GM03348 (cell line): ENCODE measurements around the gene GDF11.
A peak's percentile ranks its signal among the peaks of the same experiment; 100 is the strongest.

Experiments
- DNase-seq: peaks from one replicate; pipeline ENCODE4 v3.0.0; 2012; ENCODE audit warnings: low spot score

The GDF11 gene

DNA sequence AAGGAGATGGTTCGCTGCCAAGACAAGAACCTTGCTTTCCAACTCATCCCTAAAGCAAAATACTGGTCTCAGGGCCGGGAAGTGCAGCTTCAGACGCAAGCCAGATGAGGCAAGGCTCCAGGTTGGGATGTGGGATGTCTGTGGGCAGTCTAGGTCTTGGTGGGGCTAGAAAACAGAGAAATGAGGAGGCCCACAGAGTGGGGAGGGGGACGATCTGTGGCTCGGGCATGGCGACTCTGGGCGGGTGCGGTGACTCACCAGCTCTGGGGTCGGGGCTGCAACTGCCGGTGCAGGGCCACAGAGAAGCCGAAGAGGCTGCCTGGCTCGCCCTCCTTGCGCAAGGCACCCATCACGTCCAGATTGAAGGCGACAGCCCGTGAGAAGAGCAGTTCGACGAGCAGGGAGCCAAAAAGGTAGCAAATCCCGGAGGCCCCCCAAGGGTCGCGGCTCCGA lies 35.7 kb upstream of the GDF11 start:
- no peak for DNase-seq

DNA sequence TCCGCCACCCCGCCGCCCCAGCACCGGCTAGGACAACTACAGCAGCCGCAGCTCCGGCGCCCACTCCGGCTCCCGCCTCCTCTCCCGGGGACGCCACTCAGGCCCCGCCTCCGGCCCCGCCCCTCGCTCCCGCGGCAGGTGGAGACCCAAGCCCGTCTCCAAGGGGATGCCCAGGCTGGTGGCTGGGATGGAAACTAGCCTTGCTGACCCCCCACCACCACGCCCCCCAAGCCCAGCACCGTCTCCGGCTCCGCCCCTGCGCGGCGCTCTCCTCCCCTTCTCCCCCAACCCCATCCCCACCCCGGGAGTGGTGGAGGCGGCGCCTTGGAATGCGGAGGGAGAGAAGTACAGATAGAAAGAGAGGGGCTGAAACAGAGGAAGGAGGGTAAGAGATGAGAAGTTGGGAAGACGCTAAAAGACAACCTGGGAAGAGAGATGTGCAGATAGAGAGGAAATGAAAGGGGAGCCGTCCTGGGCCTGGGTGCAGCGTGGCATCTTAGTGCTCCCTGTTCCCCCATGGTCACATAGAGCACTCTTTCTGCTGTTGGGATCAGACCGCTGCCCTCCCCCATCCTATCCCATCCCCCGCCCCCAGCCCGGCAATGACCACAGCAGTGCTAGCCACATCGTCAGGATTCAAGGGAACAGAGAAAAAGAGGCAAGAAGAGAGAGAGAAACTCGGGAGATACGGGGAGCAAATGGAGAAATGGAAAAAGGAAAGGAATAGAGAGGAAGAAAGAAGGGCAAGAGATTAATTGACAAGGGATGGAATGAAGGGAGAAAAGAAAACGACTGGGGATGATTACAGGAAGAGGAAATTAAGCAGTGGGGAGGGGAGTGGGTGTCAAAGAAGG lies 34.9 kb upstream of the GDF11 start, which contains the start of gene ITGA7:
ITGA7 (minus strand) TSS at position 64 of the 854 bp plus-strand sequence. CDS start 222 bp downstream, outside the sequence.
- peak; percentile 85 for DNase-seq

DNA sequence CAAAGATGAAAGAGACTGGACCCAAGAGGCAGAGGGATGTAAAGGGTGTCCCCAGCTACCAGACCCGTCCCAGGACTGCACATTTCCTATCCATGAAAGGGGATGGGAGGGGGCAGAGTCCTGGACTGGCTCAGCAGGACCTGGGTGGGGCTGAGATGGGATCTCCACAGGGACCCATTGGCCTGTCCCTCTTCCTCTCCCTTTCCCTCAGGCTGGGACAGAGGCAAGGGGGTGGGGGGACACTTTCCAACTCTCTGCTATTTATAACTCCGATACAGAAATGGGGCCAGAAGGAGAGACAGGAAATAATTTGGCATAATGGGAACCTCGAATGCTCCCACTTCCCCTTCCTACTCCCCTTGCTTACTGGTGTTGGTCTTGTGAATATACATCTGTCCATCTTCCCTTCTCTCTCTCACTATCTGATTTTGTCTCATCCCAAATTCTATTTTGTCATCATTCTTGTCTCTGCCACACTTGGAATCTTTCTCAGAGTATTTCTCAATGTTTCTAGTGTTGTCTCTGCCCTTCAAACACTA lies 34.2 kb upstream of the GDF11 start:
- DNase-seq = no peak

DNA sequence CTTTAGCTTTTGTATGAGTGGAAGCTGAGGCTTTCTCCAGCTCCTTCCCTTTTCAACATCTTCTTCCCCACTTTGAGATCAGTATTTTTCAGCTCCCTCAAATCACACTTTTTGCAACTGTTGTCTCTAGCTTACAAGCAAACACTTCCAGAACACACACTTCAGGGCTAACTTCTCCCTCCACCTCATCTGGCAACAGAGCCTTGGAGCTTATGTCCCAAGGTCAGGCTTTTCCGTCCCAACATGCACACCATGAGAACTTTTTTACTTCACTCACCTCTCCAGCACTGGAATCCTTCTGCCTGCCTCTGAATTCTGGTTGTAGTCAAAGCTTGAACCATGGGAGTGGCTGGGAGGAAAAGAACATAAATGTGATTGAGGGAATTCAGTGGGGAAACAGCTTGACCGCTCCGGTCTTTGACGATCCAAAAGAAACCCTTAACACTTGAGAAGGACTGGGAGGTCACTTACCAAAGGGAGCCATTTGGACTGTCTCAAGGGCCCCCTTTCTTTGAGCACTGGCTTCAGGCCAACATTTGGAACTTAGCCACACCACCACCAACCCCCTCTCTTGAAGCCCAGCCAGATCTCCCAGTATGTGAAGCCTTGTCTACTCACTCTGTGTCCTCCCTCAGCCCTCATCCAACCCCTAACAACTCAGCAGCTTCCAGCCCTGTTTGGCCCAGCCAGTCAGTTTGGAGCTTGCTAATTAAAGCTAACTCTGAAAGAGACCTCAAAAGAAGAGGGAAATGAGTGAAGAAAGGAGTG lies 31.0 kb upstream of the GDF11 start:
- no peak for DNase-seq

DNA sequence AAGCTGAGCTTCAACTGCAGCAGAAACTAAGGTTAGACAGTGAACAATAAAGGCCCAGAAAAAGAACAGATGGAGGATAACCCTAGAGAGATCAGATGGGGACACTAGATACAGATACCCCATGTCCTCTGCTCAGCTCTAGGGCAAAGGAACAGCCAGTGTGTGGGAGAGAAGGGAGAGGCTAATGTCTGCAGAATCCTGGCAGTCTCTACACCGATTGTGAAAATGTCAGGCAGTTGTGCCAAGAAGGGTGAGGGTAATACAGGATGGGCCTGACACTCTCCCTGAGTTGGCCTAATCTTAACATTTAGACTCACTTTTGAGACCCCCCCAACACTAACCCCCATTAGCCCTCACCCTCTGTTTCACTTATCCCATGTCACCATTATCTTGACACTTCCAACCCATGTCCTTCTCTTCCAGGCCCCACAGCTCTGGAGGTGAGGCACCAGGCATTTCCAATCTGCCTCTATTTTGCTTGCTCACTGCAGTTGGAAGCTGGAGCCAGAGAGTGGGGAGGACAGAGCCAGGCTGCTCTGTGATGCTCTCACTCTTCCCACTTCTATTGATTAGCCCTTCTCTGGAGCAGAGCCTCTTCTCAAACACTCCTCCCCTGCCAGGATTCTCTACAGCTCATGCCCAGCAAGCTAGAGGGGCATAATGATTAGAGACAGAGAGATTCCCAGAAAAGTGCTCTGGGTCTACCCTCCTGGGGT lies 30.1 kb upstream of the GDF11 start:
- DNase-seq = no peak

DNA sequence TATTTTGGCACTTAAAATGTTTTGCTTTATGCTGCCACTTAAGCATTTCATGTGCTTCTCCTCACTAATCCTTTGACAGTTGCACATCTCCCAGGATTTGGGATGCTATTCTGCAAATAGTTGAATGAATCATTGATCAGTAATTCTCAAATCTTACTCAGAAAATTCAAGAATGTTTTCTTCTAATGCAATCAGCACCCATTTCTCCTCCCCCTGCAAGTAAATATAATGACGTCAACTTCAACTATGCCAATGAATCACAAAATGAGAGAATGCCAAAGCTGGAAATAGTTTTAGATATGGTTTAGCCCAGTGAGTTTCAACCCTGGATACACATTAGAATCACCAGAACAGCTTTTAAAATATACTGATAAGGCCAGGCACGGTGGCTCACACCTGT lies 29.2 kb upstream of the GDF11 start:
- DNase-seq = peak; percentile 82

DNA sequence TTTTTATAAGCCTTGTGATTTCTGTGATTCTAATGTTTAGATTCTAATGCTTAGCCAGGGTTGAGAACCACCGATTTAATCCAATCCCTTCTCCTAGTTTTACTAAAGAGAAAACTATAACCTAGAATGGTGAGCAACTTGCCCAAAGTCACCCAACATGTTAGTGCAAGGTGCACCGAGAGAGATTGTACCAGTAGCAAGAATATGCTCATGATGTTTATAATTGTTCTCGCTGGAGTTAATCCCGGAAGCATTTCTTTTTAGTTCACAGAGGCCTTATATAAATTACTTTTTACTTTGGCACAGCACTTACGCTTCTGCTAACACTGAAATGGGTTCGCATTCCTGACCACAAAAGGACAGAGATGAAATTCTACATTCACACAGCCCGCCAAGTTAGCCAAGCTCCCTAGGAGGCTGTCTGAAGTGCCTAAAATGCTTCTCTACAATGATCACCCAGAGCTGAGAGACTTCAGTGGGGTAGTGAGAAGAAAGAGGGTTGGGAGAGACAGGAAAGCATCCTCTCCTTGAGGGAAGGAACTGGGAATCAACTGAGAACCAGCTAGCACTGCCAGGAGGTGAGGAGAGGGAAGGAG lies 27.7 kb upstream of the GDF11 start:
- DNase-seq = no peak

DNA sequence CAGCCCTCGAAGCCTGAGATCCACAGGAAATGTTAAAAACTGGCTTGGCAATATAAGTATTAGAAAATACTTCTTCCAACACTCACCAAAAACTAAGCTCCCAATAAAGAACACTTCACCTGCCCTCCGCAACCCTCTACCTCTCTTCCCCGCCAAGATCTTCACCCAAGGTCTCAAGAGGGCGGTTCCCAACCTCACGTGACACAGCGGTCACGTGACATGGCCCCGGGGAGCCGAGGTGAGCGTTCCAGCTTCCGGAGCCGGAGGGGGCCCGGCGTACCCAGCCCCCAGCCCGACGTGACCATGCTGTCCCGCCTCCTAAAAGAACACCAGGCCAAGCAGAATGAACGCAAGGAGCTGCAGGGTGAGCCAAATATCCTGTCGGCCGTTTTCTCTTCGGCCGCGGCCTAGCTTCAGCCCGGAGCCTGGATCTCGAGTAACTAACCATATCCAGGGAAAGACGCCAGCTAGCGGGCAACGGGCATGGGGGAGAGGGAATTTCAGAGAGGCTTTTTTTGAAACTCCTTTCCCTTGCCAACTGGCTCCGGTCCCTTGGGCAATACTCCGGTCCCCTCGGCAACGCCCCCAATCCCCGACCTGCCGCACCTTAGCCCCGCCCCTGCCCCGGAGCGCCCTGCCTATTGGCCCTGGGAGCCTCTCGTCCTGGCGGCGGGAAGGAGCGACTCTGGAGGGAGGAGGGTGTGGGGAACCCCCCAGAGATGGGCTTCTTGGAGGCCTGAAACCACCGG lies 26.9 kb upstream of the GDF11 start, which contains the start of gene BLOC1S1:
BLOC1S1 (plus strand) TSS at position 214 of the 749 bp plus-strand sequence; CDS start at position 220, 6 bp downstream.
- peak; percentile 94 for DNase-seq

DNA sequence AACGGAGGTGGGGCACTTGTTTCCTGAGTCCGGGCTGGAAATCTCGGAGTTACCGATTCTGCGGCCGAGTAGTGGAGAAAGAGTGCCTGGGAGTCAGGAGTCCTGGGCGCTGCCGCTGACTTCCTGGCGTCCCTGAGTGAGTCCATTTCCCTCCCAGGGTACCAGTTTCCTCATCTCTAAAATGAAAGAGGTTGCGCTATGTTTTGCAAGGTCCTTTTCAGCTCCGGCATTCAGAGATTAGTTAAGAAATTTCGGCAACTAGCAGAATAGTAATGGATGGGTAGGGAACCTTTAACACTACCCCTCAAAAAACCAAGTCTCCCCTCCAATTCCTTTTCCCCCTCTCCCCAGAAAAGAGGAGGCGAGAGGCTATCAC lies 26.4 kb upstream of the GDF11 start:
- DNase-seq = no peak

DNA sequence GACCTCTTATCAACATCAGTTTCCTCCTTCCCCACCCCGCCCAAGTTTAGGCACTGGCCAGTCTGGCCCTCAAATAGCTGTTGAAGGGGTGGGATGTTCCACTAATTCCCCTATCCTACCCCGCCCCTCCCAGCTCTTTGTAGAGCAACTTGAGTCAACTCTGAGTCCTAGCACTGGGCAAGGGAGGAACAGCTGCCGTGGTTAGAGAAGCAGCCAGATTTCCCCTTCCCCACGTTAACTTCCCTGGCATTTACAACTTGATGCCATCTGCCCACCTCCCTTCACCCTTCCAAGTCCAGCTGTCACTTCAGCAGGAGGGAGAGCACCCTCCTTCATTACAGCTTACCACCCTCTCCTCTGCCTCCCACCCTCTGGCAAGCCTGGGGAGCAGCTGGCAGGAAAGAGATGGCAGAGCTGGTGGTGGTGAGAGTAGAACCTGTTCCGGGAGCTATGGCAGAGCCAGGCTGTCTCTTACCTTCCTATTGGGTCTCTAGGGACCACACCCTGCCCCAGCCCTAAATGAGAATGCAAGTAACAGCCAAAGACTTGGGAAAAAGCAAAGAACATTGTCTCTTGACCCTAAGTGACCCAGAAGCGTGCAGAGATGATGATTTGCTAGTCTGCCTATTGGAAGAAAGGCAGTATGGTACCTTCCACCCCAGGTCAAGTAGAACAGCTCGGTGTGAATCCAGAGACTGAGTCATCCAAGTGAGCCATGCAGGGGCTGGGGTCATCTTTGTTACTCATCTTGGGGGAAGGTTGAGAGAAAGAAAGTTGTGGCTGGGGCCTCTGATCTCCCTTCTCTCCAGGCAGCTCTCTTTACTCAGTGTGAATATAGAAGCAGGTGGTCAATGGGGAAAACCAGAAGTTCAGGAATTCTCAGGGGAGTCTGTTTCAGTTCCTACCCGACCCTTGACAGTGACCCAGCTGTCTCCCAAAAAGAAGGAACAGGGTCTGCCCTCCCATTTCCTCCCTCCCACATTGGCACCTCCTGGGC lies 25.6 kb upstream of the GDF11 start:
- no peak for DNase-seq

DNA sequence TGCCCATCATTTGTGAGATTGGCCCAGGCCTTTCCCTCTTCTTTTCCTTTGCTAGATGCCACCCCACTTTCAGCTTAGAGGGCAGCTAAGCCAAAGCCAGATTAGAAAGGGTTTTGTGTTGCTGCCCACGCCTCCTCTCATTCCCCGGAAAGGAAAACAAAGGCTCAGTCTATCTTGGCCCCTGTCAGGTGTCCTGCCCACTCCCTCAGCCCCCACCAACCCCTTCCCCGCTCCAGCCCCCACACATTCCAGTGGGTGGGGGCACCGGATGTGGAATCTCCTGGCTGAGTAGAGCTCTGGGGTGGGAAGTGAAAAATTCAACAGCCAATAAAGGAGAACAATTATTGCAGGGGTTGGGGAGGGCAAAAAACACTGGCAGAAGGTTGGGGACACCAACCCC lies 24.9 kb upstream of the GDF11 start:
- DNase-seq = no peak

DNA sequence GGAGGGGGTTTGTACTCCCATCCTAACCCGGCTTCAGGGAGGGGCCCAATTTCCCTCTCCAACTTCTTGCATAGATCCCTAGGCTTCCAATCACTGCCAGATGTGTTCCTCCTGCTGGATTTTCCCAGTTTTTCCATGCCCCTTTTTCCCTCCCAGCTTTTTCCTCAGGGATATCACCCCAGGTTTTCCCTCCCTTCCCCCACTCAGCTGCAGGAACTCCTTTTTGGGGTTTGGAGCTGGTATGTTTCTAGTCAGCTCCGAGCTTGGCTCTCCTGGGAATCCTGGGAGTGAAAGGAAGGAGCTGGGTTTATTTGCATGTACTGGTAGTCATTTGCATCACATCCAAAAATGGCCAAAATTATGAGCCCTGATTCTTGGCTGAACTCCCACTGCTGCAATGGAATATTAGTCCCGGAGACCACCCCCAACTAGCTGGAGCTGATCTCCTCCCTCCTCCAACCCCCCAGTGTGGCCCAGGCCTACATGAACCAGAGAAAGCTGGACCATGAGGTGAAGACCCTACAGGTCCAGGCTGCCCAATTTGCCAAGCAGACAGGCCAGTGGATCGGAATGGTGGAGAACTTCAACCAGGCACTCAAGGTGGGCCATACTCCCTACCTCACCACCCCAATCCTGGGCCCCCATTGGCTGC lies 24.2 kb upstream of the GDF11 start:
- DNase-seq = no peak

DNA sequence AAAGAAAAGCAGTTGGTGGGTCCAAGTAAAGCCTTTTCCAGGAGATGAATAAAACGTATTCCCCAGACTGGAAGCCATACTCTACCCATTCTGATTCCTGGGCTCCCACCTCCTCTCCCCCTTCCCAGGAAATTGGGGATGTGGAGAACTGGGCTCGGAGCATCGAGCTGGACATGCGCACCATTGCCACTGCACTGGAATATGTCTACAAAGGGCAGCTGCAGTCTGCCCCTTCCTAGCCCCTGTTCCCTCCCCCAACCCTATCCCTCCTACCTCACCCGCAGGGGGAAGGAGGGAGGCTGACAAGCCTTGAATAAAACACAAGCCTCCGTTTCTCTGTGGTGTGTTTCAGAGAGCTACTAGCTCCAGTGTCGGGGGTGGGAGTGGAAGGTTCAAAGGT lies 23.6 kb upstream of the GDF11 start:
- no peak for DNase-seq

DNA sequence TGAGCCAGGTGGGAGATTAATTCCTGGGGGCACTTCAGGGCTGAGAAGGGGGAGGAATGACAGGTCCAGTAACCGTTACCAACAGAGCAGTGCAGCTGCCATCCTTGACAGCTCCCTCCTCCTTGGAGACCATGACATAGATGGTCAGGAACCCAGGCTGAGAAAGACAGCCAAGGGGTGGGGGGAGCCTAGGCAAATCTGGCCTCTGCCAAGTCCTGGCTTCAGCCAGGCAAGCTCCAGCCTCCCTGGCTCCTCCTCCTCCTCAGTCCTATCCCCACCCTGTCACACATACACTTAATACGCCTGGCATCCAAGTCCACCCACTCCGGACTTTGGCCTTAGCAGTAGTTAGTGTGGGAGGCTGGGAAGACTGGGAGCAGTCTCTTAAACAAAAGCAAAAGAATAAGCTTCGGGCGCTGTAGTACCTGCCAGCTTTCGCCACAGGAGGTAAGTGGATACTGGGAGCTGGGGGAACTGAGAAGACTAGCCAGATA lies 22.8 kb upstream of the GDF11 start, which contains the start of gene RDH5:
RDH5 (plus strand) TSS at position 323 of the 494 bp plus-strand sequence. CDS start 792 bp downstream, outside the sequence.
- DNase-seq = peak; percentile 86

DNA sequence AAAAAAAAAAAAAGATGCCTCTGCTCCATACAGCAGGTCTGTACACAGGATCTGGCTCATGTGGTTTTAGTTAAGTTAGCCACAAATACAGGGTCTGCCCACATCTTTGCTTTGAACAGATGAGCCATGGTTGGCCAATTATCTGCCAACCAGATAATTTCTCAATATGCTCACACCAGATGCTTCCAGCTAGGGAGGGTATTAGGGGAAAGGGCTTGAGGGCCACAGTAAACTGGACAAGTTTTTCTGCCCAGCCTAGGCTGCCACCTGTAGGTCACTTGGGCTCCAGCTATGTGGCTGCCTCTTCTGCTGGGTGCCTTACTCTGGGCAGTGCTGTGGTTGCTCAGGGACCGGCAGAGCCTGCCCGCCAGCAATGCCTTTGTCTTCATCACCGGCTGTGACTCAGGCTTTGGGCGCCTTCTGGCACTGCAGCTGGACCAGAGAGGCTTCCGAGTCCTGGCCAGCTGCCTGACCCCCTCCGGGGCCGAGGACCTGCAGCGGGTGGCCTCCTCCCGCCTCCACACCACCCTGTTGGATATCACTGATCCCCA lies 22.0 kb upstream of the GDF11 start:
- peak; percentile 87 for DNase-seq

DNA sequence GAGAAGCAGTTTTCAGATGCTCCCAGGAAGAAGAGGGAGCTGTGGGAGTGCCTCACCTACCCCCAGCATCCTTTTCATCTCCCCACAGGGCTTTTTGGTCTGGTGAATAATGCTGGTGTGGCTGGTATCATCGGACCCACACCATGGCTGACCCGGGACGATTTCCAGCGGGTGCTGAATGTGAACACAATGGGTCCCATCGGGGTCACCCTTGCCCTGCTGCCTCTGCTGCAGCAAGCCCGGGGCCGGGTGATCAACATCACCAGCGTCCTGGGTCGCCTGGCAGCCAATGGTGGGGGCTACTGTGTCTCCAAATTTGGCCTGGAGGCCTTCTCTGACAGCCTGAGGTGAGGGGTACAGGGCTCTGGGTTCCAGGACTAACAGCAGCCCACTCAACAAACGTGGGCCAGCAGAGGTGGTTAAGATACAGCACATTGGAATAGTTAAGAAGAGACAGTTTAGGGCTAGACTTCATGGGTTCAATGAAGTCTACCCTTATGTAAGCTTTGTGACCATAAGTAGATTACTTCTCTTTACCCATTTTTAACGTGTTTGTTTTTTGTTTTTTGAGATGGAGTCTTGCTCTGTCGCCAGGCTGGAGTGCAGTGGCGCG lies 21.2 kb upstream of the GDF11 start:
- no peak for DNase-seq

DNA sequence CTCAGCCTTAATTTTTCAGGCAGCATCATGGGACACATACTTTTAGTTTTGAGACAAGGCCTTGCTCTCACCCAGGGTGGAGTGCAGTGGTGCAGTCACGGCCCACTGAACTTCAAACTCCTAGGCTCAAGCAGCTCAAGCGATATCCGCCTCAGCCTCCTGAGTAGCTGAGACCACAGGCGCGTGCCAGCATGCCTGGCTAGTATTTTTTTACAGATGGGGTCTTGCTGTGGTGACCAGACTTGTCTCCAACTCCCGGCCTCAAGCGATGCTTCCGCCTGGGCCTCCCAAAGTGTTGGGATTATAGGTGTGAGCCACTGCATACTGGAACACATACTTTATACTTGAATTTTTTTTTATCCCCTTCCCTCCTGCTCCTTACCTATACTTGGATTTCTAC lies 20.0 kb upstream of the GDF11 start:
- DNase-seq = no peak
